ENCODE results near the gene NFIA.

Gene NFIA

DNA sequence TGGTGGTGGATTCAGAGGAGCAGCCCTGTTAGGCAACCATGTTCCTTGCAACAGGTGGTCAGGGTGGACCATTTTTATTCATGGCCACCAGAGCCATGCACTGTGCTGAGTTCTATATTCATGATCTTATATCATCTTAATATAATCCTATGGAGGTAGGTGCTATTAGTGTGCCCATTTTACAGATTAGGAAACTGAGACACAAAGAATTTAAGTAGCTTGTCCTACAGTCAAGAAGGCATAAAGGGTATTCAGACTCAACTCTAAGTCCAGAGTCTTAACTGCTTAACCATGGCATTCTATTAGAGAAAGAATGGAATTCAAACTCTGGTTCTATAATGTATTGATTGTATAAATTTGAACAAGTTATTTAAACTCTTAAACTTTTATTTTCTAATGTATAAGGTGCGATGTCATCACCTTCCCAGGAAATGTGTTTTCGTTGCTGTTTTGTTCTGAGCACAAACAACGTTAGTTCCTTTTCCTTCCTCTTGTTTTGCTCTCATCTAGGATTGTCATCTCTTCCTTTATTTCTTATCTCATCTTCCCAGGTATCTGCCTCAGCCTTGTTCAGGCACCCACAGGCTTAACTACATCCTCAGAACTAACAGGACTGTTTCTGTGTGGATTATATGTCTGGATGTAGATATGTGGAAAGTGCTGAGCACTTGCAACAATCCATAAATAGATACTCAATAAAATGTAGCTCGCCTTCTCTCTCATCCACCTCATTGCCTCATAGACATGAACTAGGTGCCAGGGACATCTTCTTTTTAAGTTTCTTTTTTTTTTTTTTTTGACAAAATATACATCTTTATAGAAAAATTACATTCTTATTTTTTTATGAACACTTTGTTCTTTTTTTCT is 207.1 kb downstream of the NFIA start:
- no peak for DNase-seq (ENCODE audit: low read depth in 4 of 4, low spot score in 1 of 4)

DNA sequence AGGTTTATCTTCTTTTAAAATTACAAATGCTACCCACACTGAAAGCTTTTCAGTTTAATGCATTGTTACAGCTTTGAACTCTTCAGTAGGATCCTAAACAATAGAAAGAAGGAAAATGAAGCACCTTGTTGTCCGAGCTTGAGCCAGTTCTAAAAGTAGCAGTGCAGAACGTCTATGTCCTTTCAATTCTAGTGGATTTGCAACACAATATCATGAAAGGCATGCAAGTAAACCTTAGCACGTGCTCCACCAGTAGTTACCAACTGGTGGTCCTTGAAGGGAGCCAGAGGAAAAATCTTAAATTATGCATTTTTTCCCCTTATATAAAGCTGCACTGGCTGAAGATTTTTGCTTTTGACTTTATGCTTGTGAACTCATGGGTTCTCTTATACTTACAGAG is 208.2 kb downstream of the NFIA start:
- DNase-seq (ENCODE audit: low read depth in 4 of 4, low spot score in 1 of 4): no peak

DNA sequence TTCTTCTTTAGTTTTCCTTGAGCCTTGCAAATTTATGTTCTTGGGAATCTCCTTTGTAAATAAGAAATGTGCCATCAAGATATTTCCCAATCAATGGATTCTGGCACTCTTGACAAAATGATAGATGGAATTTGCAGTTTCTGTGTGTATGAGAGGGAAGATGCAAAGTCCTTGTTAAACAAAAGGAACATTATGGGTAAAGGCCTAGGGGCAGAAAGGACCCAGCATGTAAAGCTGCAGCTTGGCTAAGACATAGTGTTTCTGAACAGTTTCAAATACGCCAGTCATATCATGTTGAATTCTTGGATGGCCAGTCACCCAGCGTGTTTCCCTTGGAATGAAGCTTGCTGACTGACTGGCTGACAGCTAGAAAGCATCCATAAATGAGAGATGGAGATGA is 210.8 kb downstream of the NFIA start:
- DNase-seq (ENCODE audit: low read depth in 4 of 4, low spot score in 1 of 4): no peak

DNA sequence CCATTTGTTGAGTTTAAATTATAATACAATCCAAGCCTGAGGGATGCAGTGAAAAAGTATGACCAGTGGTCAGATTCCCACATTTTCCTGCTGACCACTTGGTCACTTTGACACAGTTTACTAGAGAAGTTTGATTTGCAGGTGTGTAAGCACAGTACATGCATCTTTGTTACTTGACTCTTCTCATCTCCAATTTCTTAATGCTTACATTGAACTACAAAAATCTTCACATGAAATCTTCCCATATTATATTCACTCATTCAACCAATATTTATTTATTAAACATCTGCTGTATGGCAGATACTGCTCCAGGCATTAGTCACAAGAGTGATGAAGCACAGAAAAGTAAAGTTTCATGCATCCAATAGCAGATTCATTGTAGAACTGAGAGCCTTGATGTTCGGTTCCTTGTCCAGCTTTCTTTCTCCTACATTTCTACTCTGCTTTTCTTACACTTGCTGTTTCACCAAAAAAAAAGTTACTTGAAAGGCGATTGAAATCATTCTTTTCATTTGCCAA is 211.7 kb downstream of the NFIA start:
- DNase-seq (ENCODE audit: low read depth in 4 of 4, low spot score in 1 of 4): no peak

DNA sequence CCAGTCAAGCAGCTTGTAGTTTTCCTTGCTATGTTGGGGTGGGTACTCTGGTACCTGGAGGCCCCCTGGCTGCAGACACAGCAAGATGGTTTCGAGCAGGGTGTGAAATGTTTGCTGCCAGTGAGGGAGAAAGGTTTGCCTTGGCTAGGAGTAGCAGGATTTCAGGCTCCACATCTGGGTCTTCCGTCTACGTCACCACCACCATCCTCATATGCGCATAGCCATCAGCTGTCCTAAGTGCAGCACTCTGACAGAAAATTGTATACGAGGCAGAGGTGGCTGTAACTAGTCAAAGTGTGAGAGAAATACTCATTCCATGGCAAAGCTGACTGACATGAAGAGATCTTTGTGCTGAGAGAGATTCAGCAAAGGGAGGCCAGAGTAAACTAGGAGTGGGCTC is 212.6 kb downstream of the NFIA start:
- DNase-seq (ENCODE audit: low read depth in 4 of 4, low spot score in 1 of 4): no peak

GRCh38 chr1:61295818-61296537 is 213.6 kb downstream of the NFIA start:
- DNase-seq (ENCODE audit: low read depth in 4 of 4, low spot score in 1 of 4): no peak

- no peak for DNase-seq (ENCODE audit: low read depth in 4 of 4, low spot score in 1 of 4)
Measured at GRCh38 chr1:61297887-61298286, 215.5 kb downstream of the NFIA start.

DNA sequence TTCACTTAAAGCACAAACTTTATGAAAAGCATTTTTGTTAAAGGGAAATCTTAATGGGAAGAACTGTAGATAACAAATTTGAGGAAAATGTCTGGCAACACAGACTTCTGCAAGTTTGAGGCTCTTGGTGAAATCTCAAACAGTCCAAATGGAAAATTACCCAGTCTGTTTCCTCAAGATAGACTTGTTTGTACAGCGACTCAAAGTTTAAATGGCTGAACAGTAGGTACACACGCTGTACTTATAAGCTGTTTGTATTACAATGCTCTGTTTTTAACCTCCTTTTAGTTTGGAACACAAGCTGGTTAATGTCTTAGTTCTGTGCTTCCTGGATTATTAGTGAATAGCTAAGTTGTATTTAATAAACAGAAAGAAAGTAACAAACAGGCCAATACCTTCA is 217.1 kb downstream of the NFIA start:
- no peak for DNase-seq (ENCODE audit: low read depth in 4 of 4, low spot score in 1 of 4)

- DNase-seq (ENCODE audit: low read depth in 4 of 4, low spot score in 1 of 4): no peak
Measured at GRCh38 chr1:61300899-61301298, 218.5 kb downstream of the NFIA start.

DNA sequence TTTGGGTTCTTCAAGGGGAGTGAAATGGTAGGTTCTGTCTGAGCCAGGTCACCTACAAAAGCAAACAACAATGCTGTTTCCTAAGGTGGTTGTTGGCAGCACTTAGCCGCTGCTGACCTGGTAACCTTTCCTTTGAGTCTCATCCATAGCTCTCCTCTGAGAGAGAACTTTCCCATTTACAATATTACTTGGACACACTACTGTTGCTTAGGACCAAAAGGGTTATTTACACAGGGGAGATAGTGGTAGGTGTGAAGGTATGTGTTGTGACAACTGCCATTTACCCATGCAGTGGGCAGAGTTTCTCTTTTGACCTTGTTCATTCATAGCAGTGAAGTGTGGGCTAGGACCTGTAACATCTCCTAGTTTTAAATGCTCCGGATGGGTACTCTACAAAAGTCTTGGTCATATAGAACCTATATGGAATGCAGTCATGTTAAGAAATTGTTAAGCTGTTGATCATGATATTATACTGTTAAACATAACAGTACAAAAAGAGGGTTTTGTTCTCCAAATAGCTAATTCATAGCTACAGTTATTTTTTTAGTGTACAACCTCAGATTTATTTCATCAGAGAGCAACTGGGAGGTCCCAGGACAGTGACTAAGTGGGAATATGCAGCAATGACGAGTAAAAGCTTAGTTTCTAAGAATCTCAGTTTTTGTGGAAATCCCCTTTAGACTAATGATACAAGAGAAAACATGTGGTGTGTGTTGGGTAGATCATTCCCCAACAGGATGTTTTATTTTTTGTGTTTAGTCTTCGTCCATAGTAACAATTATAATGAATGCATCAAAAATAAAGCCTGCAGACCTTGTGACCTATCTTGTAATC is 219.7 kb downstream of the NFIA start:
- no peak for DNase-seq (ENCODE audit: low read depth in 4 of 4, low spot score in 1 of 4)

DNA sequence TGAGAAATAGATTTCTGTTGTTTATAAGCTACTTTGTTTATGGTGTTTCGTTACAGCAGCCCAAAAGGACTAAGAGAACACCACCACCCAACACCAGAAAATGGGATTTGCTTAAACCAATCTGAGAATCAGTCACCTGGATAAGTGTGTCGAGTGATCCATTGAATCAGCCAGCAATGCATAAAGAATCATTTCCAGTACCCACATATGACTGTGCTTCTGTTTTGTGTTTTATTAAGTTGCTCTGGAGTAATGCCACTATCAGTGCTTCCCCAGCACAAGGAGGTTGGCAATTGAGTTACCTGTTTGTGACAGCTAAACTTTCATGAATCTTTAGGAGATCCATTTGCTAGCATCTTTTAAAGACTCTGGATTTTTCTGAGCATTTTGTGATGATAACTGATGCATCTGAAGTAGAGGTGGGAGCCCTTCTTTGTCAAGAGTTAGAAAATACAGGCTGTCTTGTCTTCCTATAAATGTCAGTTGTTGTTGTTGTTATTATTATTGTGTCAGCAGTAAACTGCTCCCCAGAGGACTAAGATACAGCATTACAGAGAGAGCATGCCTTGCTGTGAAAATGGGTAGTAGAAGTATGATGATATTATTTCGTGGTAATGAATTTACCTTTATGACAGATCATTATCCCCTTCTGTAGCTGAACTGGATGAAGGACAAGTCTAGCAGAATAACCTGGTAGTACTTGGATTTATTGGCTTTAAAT is 225.2 kb downstream of the NFIA start:
- no peak for DNase-seq (ENCODE audit: low read depth in 4 of 4, low spot score in 1 of 4)

- DNase-seq (ENCODE audit: low read depth in 4 of 4, low spot score in 1 of 4): no peak
Measured at GRCh38 chr1:61310057-61310456, 227.7 kb downstream of the NFIA start.

GRCh38 chr1:61310538-61310937 is 228.2 kb downstream of the NFIA start:
- no peak for DNase-seq (ENCODE audit: low read depth in 4 of 4, low spot score in 1 of 4)

DNA sequence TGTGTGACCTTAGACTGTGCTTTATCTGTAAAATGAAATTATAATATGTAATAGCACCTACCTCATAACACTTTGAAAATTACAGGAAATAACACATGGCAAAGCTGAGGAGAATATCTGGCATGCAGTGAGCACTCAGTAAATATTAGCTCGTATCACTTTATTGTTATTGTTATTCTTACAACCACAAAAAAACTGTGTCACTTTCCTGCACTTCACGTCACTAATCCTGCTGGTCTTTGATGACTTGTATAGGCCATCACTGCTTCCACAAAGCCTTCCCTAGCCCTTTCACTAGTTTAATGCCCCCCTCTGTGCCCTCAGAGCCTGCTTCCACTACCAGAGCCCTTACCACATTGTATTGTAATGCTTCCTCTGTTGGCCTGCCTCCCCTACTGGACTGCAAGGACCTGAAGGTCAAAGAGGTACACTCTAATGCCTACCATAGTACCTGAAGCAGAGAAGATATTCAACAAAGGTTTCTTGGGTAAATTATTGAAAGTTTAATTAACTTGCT is 231.6 kb downstream of the NFIA start:
- DNase-seq (ENCODE audit: low read depth in 4 of 4, low spot score in 1 of 4): no peak

GRCh38 chr1:61315011-61315410 is 232.7 kb downstream of the NFIA start:
- DNase-seq (ENCODE audit: low read depth in 4 of 4, low spot score in 1 of 4): no peak

DNA sequence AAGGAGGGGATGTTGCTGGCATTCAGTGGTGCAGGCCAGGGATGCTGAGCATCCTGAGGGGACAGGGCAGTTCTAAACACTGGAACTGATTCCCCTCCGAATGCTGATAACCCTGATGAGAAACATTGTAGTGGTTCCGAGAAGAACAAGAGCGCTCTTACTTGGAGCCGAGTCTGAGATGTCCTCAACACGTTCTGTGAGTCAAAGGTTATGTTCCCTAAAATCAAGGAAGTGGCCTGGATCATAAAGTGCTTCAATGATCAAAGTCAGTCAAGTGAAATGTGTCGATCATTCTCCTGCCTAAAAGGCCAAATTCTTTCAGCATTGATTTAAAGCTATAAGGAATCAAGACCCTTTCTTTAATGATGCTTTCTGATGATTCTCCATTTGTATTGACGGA is 234.1 kb downstream of the NFIA start:
- DNase-seq (ENCODE audit: low read depth in 4 of 4, low spot score in 1 of 4): no peak

DNA sequence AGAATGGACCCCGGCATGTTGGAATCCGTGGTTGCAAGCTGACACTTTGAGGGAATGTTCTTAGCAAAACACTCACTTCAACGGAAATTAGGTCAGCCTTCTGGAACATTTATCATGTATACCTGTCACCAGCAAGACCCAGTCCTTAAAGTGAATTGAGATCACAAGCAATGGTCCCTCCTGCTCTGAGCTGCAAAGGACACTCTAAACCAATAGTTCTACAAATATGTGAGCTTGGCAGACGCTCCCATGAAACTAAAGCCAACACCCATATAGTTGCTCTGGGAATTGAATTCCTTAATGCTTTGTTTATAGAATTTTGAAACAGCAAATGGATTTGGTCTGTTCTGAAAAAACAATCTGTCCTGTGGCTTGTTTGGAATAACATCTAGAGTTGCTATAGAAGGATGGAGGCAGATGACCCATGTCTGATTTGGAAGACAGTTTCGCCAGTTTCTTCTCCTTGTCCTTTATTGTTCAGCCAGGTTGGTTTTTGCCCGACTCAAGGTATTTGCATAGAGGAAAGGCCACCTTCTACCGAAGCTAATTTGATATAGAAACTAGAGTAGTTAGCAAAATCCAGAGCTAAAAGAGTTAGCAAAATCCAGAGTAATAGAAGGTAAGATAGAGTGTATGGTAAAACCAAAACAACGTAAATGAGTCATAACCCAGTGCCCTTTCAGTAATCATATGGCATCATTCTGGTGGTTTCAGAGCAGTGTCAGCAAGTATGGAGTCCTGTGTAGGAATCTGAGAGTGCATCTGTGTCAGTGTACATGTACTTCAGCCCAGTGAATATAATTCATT is 236.2 kb downstream of the NFIA start:
- DNase-seq (ENCODE audit: low read depth in 4 of 4, low spot score in 1 of 4): no peak

GRCh38 chr1:61320575-61320974 is 238.2 kb downstream of the NFIA start:
- DNase-seq (ENCODE audit: low read depth in 4 of 4, low spot score in 1 of 4): no peak

DNA sequence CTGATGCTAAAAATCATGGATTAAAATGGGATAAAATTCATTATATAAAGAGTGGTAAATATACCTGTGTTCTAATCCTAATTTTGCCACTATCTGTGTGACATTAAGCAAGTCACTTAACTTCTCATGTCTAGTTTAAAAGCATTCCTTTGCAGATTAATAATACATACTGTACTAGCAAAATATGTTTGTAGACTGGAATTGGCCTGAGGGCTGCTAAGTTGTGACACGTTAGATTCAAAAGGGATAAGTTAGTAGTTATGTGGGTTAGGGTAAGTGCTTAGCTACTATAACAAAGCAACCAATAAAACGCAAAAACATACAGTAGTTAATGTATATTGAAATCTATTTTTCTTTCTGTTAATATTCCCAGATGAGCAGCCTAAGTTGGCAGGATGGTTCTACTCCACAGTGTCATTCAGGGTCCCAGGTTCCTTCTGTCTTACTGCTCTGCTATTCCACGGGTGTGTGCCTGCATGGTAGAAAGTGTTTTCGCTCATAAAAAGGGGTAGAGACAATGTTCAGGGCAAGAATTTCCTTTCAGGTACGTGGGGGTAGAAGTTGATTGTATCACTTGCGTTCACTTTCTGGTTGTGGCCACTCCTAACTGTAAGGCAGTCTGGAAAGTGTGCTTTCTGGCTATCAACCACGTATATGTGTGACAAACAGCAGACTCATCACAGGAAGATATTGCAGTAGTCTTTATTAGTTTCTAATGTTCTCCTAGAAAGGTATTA is 239.8 kb downstream of the NFIA start:
- no peak for DNase-seq (ENCODE audit: low read depth in 4 of 4, low spot score in 1 of 4)
